ENCODE data around the gene GUCD1.

GUCD1 gene

DNA sequence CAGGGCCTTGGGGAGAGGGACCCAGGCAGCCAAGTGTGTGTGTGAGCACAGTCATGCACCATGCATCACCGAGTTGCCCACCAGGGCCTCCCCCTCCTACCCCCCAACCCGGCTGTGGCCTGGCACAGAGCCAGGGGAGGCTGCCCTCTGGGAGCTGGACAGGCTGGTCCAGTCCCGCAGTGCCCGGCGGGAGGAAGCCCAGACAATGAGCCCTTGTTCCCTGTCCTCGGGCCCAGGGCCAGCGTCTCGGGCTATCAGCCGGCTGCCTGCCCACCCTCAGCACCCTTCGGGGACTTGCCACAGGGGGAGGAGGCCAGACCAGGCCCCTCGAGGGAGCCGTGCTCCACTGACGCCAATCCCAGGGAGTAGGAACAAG, 33.4 kb upstream of the GUCD1 start:
- H3K4me1 ChIP-seq (ENCODE audit: insufficient read depth, low read length) = peaks cover 6% of the 10 kb centered on the region; the same call in 1 of the 2 replicates
- no peak overlapping the region for H3K9ac ChIP-seq (ENCODE audit: low read depth, low read length)
- H3K36me3 ChIP-seq (ENCODE audit: insufficient read depth, low read length) = peaks cover 16% of the 10 kb centered on the region
- H3K9me3 ChIP-seq (ENCODE audit: insufficient read depth, low read depth, low read length) = no peaks in the 10 kb centered on the region
- WGBS = 93% methylated on average over 13 of the region's 13 CpGs
- H3K4me3 ChIP-seq (ENCODE audit: low read length) = no peak overlapping the region
- H3K27me3 ChIP-seq (ENCODE audit: insufficient read depth, low read length) = no peaks in the 10 kb centered on the region
- no peak overlapping the region for H3K27ac ChIP-seq (ENCODE audit: low read depth, low read length)

DNA sequence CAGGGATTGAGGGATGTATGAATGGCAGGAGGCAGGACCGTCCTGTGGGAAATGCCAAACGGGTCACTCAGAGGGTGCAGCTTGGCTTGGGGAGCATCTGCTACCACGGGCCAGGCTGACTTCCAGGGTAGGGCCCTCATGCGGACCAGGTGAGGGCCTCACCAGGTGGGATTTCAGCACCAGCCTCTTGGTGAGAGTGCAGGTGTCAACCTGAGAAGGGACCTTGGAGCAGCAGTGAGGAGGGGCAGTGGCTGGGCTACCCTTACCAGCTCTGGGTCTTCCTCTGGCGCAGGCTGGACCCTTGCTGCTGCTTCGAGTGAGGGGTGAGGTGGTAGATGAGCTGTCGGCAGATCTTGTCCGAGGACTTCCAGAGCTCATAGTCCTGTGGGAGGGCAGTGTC, 33.0 kb upstream of the GUCD1 start:
- Histone ChIP-seq H3K4me1 (ENCODE audit: insufficient read depth, low read length) (peaks cover 3% of the 10 kb centered on the region; the same call in 1 of the 2 replicates), H3K27ac (ENCODE audit: low read depth, low read length) (no peak overlapping the region), H3K9ac (ENCODE audit: low read depth, low read length) (no peak overlapping the region), H3K4me3 (ENCODE audit: low read length) (no peak overlapping the region), H3K36me3 (ENCODE audit: insufficient read depth, low read length) (peaks cover 16% of the 10 kb centered on the region), H3K9me3 (ENCODE audit: insufficient read depth, low read depth, low read length) (no peaks in the 10 kb centered on the region), H3K27me3 (ENCODE audit: insufficient read depth, low read length) (no peaks in the 10 kb centered on the region)
- 92% methylated on average over 8 of the region's 8 CpGs for WGBS

DNA sequence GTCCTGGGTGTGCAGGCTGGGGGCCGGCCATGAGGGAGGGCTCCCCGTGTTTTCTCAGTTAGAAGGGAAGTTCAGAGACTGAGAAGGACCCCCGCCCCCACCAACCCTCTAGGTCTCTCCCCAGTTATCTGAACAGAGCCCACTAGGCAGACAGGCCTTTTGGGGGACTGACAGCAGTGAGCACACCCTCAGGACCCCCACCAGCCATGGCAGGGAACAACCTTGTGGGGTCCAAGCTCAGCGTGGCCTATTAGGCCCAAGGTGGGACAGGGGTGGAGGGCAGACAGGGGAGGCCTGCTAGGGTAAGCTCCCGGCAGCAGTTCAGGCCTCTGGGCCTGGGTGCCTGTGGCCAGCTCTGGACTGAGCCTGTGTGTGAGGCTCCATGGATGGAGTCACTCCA, 32.3 kb upstream of the GUCD1 start:
- Histone ChIP-seq H3K4me3 (ENCODE audit: low read length) (no peak overlapping the region), H3K9ac (ENCODE audit: low read depth, low read length) (no peak overlapping the region), H3K36me3 (ENCODE audit: insufficient read depth, low read length) (peaks cover 16% of the 10 kb centered on the region), H3K27ac (ENCODE audit: low read depth, low read length) (no peak overlapping the region), H3K9me3 (ENCODE audit: insufficient read depth, low read depth, low read length) (no peaks in the 10 kb centered on the region), H3K27me3 (ENCODE audit: insufficient read depth, low read length) (no peaks in the 10 kb centered on the region), H3K4me1 (ENCODE audit: insufficient read depth, low read length) (peaks cover 3% of the 10 kb centered on the region; the same call in 1 of the 2 replicates)
- 92% methylated on average over 5 of the region's 5 CpGs for WGBS

DNA sequence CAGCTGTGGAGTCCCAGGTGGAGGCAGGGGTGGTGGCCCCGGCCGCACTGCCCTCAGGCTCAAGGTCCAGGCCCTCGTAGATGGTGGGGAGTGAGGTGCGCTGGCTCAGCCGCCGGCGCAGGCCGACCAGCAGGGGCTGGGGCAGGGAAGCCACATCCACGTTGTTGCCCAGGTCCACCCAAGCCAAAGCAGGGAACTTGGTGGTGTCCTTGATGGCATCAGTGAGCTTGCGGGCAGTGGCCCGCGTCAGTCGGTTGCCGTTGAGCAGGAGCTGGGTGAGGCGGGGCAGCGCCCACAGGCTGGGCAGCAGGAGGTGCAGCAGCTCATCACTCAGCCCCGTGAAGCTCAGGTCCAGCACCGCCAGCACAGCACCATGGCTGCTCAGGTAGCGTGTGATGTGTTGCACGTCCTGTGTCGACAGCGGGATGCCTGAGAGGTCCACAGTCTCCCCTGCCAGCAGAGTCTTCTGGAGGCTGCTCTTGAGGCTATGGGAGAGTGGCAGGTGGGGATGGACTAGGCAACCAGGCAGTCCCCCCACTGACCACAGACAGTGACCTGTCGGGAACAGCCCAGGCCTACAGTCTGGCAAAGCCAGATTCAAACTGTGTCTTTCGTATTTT, 31.1 kb upstream of the GUCD1 start:
- WGBS = 95% methylated on average over 24 of the region's 24 CpGs
- no peak overlapping the region for H3K4me3 ChIP-seq (ENCODE audit: low read length)
- H3K4me1 ChIP-seq (ENCODE audit: insufficient read depth, low read length) = no peaks in the 10 kb centered on the region
- H3K27ac ChIP-seq (ENCODE audit: low read depth, low read length) = no peak overlapping the region
- no peak overlapping the region for H3K9ac ChIP-seq (ENCODE audit: low read depth, low read length)
- H3K36me3 ChIP-seq (ENCODE audit: insufficient read depth, low read length) = peaks cover 16% of the 10 kb centered on the region
- H3K27me3 ChIP-seq (ENCODE audit: insufficient read depth, low read length) = no peaks in the 10 kb centered on the region
- no peaks in the 10 kb centered on the region for H3K9me3 ChIP-seq (ENCODE audit: insufficient read depth, low read depth, low read length)

DNA sequence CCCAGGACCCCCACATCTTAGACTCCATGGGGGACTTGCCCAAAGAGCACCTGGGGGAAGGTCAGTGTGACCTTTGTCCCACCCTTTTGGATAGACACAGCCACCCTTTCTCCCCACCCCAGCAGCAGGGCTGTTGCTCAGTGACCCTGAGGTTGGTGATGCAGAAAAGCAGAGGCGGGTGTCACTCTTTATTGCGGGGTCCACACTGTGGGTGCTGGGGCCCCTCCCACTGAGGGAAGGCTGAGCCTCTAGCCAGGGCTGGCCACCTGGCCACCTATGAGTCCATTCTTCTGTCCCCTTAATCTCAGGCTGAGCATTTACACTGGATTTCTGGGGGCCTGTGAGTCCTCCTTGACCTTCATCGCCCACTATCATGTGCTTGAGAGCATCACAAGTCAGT, 30.5 kb upstream of the GUCD1 start:
- over 99% methylated on average over 3 of the region's 3 CpGs for WGBS
- Histone ChIP-seq H3K4me1 (ENCODE audit: insufficient read depth, low read length) (no peaks in the 10 kb centered on the region), H3K27ac (ENCODE audit: low read depth, low read length) (no peak overlapping the region), H3K9ac (ENCODE audit: low read depth, low read length) (no peak overlapping the region), H3K36me3 (ENCODE audit: insufficient read depth, low read length) (peaks cover 16% of the 10 kb centered on the region), H3K4me3 (ENCODE audit: low read length) (no peak overlapping the region), H3K9me3 (ENCODE audit: insufficient read depth, low read depth, low read length) (no peaks in the 10 kb centered on the region), H3K27me3 (ENCODE audit: insufficient read depth, low read length) (no peaks in the 10 kb centered on the region)

DNA sequence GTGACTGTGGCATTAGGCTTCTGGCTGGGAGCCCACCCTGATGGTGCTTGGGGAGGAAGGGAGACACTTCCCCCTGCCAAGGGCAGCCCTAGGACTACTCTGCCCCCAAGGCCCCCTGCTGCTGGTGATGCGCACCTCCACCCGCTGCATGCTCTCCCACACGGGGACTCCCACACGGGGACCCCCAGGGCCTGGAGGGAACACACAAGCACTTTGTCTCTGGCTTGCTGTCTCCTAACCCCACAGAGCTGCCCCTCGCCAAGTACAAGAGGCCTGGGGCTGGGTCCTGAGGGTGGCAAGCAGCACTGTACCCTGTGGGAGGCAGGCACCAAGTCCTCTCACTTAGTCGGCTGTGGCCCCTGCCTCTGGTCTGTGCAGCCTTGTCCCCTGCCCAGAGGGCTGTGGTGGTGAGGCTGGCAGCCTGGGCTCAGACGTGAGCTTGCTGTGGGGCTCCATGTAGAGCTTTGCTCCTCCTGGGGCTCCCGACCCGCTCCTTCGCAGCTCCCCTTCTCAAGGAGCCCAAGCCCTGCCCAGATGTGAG, 30.0 kb upstream of the GUCD1 start:
- H3K36me3 ChIP-seq (ENCODE audit: insufficient read depth, low read length) = peaks cover 16% of the 10 kb centered on the region
- no peak overlapping the region for H3K4me3 ChIP-seq (ENCODE audit: low read length)
- no peaks in the 10 kb centered on the region for H3K9me3 ChIP-seq (ENCODE audit: insufficient read depth, low read depth, low read length)
- H3K4me1 ChIP-seq (ENCODE audit: insufficient read depth, low read length) = no peaks in the 10 kb centered on the region
- WGBS = 88% methylated on average over 10 of the region's 10 CpGs
- no peak overlapping the region for H3K27ac ChIP-seq (ENCODE audit: low read depth, low read length)
- no peak overlapping the region; the same call in 1 of the 2 replicates for H3K9ac ChIP-seq (ENCODE audit: low read depth, low read length)
- no peaks in the 10 kb centered on the region for H3K27me3 ChIP-seq (ENCODE audit: insufficient read depth, low read length)

DNA sequence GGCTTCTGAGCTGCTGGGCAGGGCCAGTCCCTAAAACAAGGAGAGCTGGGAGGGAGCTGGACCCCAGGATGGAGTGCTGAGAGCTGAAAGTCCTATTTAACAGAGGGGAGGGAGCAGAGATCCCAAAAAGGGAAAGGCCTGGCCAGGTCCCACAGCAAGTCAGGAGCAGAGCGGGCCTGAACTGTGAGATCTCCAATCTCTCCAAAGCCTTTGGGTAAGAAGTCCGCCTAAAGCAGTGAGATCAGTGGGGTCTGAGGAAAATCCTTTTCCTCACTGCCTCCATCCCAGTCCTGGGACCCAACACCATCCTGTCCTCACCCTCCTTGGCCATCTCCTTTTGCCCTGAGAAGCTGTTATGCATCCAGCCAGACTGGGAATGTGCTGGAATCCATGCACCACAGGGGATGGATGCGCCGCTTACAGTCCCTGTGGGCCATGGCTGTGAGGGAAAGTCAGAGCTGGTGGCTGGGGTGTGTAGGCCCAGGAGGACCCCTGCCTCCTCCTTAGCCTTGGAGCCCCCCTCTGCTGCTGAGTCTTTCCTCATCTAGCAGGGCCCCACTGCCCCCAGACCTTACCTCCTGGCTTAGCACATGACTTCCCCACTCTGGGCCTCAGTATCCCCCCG, 29.3 kb upstream of the GUCD1 start:
- Histone ChIP-seq H3K36me3 (ENCODE audit: insufficient read depth, low read length) (peaks cover 16% of the 10 kb centered on the region), H3K4me1 (ENCODE audit: insufficient read depth, low read length) (no peaks in the 10 kb centered on the region), H3K9me3 (ENCODE audit: insufficient read depth, low read depth, low read length) (no peaks in the 10 kb centered on the region), H3K4me3 (ENCODE audit: low read length) (no peak overlapping the region), H3K9ac (ENCODE audit: low read depth, low read length) (no peak overlapping the region), H3K27me3 (ENCODE audit: insufficient read depth, low read length) (no peaks in the 10 kb centered on the region), H3K27ac (ENCODE audit: low read depth, low read length) (no peak overlapping the region)
- 95% methylated on average over 5 of the region's 5 CpGs for WGBS

DNA sequence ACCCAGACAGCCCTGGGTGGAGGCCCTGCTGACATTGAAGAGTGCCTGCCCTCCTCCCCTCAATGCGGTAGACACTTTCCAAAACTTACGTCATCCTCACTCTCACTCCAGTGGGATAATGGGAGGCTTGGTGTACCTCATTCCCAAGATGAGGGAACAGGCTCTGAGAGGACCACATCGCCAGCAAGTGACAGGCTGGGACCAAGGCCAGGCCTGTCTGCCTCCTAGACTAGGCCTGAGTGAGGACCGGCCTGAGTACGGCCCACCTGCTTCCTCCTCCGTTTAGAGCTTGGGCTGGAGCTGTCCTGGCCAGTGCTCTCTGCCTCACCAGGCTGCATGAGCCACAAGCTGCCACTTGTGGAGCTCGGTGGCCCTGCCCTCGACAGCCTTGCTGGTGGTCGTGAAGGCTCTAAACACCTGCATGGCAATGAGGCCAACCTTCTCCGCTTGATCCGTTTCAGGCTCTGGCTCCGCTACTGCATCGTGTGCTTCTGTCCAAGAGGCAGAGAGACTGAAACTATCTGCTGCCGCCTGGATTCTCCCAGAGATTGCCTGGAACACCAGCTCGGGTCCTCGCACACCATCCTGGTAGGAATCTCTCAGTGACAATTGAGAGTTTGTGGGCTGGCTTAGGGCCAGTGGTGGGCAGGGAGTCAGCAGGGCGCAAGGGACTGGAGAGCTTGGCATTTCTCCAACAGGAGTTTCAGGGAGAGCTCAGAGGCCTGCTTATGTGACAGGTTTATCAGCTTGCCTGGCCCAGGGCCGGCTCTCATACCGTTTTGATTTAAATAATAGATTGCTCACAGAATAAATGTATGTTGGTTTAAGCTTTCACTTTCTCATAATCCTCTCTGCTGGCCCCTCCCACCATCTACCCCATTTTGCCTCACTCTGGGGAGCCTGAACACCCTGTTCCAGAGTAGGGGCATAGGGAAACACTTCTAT, 28.6 kb upstream of the GUCD1 start:
- Histone ChIP-seq H3K27ac (ENCODE audit: low read depth, low read length) (no peak overlapping the region), H3K27me3 (ENCODE audit: insufficient read depth, low read length) (no peaks in the 10 kb centered on the region), H3K4me1 (ENCODE audit: insufficient read depth, low read length) (no peaks in the 10 kb centered on the region), H3K9ac (ENCODE audit: low read depth, low read length) (no peak overlapping the region), H3K4me3 (ENCODE audit: low read length) (no peak overlapping the region), H3K9me3 (ENCODE audit: insufficient read depth, low read depth, low read length) (no peaks in the 10 kb centered on the region), H3K36me3 (ENCODE audit: insufficient read depth, low read length) (peaks cover 15% of the 10 kb centered on the region)
- 85% methylated on average over 18 of the region's 19 CpGs for WGBS

DNA sequence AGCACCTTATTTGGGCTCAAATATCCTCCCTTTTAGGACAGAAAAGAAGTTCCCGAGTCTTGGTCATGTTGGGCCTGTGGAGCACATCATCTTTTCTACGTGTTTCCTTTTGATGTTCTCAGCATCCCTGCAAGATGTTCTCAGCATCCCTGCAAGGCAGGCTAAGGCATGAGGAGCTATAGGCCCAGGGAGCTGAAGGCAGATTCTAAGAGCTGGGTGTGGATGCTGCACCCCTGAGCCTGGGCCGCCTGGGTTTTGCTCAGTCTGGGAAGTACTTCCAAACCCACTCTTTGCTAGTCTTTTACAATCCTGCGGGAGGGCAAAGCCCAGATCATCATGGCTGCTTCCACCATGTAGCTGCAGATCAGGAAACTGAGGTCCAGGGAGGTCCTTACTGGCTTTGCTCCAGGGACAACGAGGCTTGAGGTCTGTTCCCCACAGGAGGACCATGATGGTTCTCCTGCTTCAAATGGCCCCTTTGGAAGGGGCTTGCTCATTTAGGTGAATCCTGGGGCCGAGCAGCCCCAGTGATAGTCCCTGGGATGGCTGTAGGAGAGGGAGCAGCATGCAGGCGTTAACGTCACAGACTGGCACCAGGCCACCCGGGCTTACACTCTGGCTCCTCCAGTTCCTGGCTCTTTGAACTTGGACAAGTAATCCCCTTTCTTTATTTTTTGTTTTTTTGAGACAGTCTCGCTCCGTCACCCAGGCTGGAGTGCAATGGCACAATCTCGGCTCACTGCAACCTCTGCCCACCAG, 27.3 kb upstream of the GUCD1 start:
- Histone ChIP-seq H3K4me1 (ENCODE audit: insufficient read depth, low read length) (no peaks in the 10 kb centered on the region), H3K27ac (ENCODE audit: low read depth, low read length) (no peak overlapping the region)

DNA sequence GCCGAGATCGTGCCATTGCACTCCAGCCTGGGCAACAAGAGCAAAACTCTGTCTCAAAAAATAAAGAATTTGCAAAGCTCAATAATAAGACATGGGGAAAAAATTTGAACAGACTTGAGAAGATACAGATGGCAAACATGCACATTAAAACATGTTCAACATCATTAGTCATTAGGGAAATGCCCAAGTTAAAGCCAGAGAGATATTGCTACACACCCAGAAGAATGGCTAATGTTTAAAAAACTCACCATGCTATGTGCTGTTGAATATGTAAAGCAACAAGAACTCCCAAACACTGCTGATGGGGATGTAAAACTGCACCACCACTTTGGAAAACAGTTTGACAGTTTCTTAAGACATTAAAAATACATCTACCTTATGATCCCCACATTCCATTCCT, 25.3 kb upstream of the GUCD1 start:
- H3K27me3 ChIP-seq (ENCODE audit: insufficient read depth, low read length) = no peaks in the 10 kb centered on the region
- H3K4me1 ChIP-seq (ENCODE audit: insufficient read depth, low read length) = no peaks in the 10 kb centered on the region
- no peak overlapping the region for H3K27ac ChIP-seq (ENCODE audit: low read depth, low read length)
- H3K4me3 ChIP-seq (ENCODE audit: low read length) = no peak overlapping the region
- H3K9ac ChIP-seq (ENCODE audit: low read depth, low read length) = no peak overlapping the region
- peaks cover 5% of the 10 kb centered on the region for H3K36me3 ChIP-seq (ENCODE audit: insufficient read depth, low read length)
- WGBS = 78% methylated on average over 2 of the region's 2 CpGs
- H3K9me3 ChIP-seq (ENCODE audit: insufficient read depth, low read depth, low read length) = no peaks in the 10 kb centered on the region

More for the DNA sequence above, 27.3 kb upstream of the GUCD1 start:
- WGBS = 92% methylated on average over 12 of the region's 12 CpGs
- Histone ChIP-seq H3K9me3 (ENCODE audit: insufficient read depth, low read depth, low read length) (no peaks in the 10 kb centered on the region), H3K36me3 (ENCODE audit: insufficient read depth, low read length) (peaks cover 8% of the 10 kb centered on the region; the same call in 1 of the 2 replicates), H3K4me3 (ENCODE audit: low read length) (no peak overlapping the region), H3K9ac (ENCODE audit: low read depth, low read length) (no peak overlapping the region), H3K27me3 (ENCODE audit: insufficient read depth, low read length) (no peaks in the 10 kb centered on the region)

Data from HUES64 (cell line).